IMR-90 (cell line): ENCODE data around the gene ADPRHL1.

Experiments
- CTCF ChIP-seq: conservative IDR thresholded peaks from 2 replicates; pipeline ENCODE4 v1.5.1; 2012; ENCODE audit warnings: mild to moderate bottlenecking, low read depth, low read length, improper control_type of control experiment
- MXI1 ChIP-seq: IDR thresholded peaks from 2 replicates; pipeline ENCODE4 v1.6.1; 2012; ENCODE audit warnings: low read depth, mild to moderate bottlenecking, low read length, moderate library complexity, borderline replicate concordance

- TF ChIP-seq MXI1, result no peak
- TF ChIP-seq CTCF, result no peak
These were observed 38.7 kb upstream of the ADPRHL1 start for GRCh38 chr13:113491982-113492381.
